AG04450 (cell line): ENCODE results near the gene TBC1D8. TPM values are rescaled to one million over a fixed set of nuclear protein-coding genes. Genes with fewer than 3 reads are reported as not detected.
A peak's percentile ranks its signal among the peaks of the same experiment; 100 is the strongest.

Experiments
- CTCF ChIA-PET: fragments of 300-600, 350-600 bp; formaldehyde crosslinking; extraction: SDS; loops from one replicate; lab custom pipeline; 2022; ENCODE audit warnings: antibody characterized with exemption, inconsistent platforms; lab: Charles Lee
- POLR2A ChIA-PET: fragments of 350-600 bp; formaldehyde crosslinking; extraction: SDS; loops from one replicate; lab custom pipeline; 2021; ENCODE audit warnings: antibody characterized with exemption, inconsistent platforms; lab: Yijun Ruan, JAX
- DNase-seq: peaks from one replicate; pipeline ENCODE4 v3.0.0-alpha.2; 2011; ENCODE audit warnings: low read depth, low spot score
- H3K27ac ChIP-seq: one replicate; pipeline ENCODE4 v1.5.1; 2012; ENCODE audit warnings: low read depth, low read length, control low read depth
- H3K27me3 ChIP-seq: one replicate; pipeline ENCODE4 v1.6.0; 2012; ENCODE audit warnings: low read length; ENCODE audit not compliant: control insufficient read depth, insufficient read depth
- H3K4me3 ChIP-seq: 2 replicates; pipeline ENCODE4 v1.5.1; 2011; ENCODE audit warnings: mild to moderate bottlenecking, low read depth, low read length, control low read depth
- H3K9me3 ChIP-seq: 2 replicates; pipeline ENCODE4 v1.5.1; 2012; ENCODE audit warnings: low read length; ENCODE audit not compliant: control insufficient read depth, insufficient read depth
- CTCF ChIP-seq: IDR thresholded peaks from 2 replicates; pipeline ENCODE4 v1.5.1; 2011; ENCODE audit warnings: low read depth, low read length, control low read depth, inconsistent platforms
- polyA plus RNA-seq: library from polyadenylated mRNA; depleted of rRNA; stranded (reverse); fragments of >200 nt; gene quantifications from 2 replicates; pipeline ENCODE4 v1.2.3, GENCODE V29; 2011

TBC1D8 gene
- polyA plus RNA-seq, 1 experiment, result 2.5 TPM

DNA sequence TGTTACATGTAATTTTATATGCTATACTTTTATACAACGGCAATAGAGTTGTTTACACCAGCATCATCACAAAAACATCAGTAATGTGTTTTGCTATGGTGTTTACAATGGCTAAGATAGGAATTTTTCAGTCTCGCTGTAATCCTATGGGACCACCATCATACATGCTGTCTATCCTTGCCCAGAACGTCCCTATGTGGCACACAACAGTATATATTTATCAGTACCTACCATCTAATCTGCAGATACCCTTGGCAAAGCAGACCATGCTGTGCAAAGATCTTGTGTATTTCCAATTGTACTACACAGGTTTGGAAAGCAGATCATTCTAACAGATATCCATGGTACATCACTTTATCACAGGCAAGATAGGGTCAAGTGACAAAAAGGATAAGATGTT lies 133.8 kb downstream of the TBC1D8 start:
- no peak overlapping the region for H3K27ac ChIP-seq
- CTCF ChIA-PET, result interaction anchor here (0.7 to 1.3 kb wide), 3 partner anchors 171 to 813 kb away, joined by 3 to 5 read pairs (median 3); no protein-coding TSS in a partner anchor
- no peak for TF ChIP-seq CTCF
- no peak for DNase-seq
- POLR2A ChIA-PET, result no interaction called here
- H3K27me3 ChIP-seq, result no peaks in the 10 kb centered on the region
- H3K4me3 ChIP-seq, result no peak overlapping the region
- no peaks in the 10 kb centered on the region for H3K9me3 ChIP-seq

DNA sequence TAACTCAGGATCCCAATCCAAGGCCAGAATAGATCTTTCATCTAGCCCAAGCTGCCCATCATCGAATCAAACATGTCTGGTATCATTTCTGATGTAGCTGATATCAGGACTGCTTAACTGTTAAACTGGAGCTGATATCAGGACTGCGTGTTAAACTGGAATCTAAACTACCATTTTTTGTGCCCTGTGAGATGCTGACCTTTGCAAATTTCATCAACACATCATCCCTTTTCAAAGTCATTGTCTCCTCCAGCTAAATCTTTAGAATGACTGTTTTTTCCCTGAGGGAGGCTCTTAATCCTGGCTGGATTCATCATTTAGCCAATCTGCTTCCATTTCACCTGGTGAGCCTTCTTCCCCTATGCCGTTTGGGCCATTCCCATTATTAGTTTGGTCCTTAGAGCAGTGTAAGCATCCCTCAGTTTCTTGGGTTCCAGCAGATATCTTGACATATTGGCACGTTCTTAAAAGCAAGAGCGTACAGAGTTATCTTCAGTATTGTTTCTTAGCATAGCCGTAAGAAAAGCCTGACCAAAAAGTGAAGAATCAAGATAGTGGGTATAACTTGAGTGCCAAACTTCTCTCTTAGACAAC lies 136.8 kb downstream of the TBC1D8 start:
- Histone ChIP-seq H3K9me3 (no peaks in the 10 kb centered on the region), H3K4me3 (no peak overlapping the region), H3K27me3 (no peaks in the 10 kb centered on the region), H3K27ac (no peak overlapping the region)
- no peak for DNase-seq
- ChIA-PET POLR2A (no interaction called here), CTCF (interaction anchor here (0.8 to 3.4 kb wide), 4 partner anchors 175 to 404 kb away, joined by 3 to 21 read pairs (median 6); no protein-coding TSS in a partner anchor)
- TF ChIP-seq CTCF, result no peak

- POLR2A ChIA-PET, result interaction anchor here (0.6 to 1.0 kb wide), 4 partner anchors 11 to 214 kb away, joined by 3 to 6 read pairs (median 3); partner anchors contain the start of gene RPL31
- Histone ChIP-seq H3K4me3 (no peak overlapping the region), H3K27ac (no peak overlapping the region), H3K9me3 (no peaks in the 10 kb centered on the region), H3K27me3 (no peaks in the 10 kb centered on the region)
- TF ChIP-seq CTCF, result peak; percentile 83
- DNase-seq, result no peak
- CTCF ChIA-PET, result interaction anchor here (0.5 to 3.4 kb wide), 34 partner anchors 9 to 1353 kb away, joined by 3 to 68 read pairs (median 4); partner anchors contain the start of gene RPL31
Measured at GRCh38 chr2:101012706-101013181, 138.4 kb downstream of the TBC1D8 start.

- CTCF ChIA-PET, result interaction anchor here (0.6 to 3.4 kb wide), 34 partner anchors 9 to 1352 kb away, joined by 3 to 68 read pairs (median 4); partner anchors contain the start of gene RPL31
- POLR2A ChIA-PET, result interaction anchor here (0.6 to 1.0 kb wide), 3 partner anchors 10 to 215 kb away, joined by 3 to 6 read pairs (median 3); partner anchors contain the start of gene RPL31
- H3K4me3 ChIP-seq, result no peak overlapping the region
- DNase-seq, result no peak
- H3K9me3 ChIP-seq, result no peaks in the 10 kb centered on the region
- TF ChIP-seq CTCF, result no peak
- H3K27me3 ChIP-seq, result no peaks in the 10 kb centered on the region
- no peak overlapping the region for H3K27ac ChIP-seq
Measured at GRCh38 chr2:101012054-101012705, 139.0 kb downstream of the TBC1D8 start.
